GM12878 (cell line): ENCODE results near the gene ACTR2. TPM values are rescaled to one million over a fixed set of nuclear protein-coding genes. Genes with fewer than 3 reads are reported as not detected.
A peak's percentile ranks its signal among the peaks of the same experiment; 100 is the strongest.

Source experiments
- CBFB ChIP-seq: IDR thresholded peaks from 2 replicates; pipeline ENCODE4 v1.6.1; 2016; ENCODE audit warnings: antibody characterized with exemption, low read depth
- FOS ChIP-seq: IDR thresholded peaks from 3 replicates; pipeline ENCODE4 v1.6.1; 2011; ENCODE audit warnings: borderline replicate concordance; ENCODE audit not compliant: insufficient read length; ENCODE audit errors: extremely low read depth
- GATAD2B ChIP-seq: fragments of 450-650 bp; conservative IDR thresholded peaks from 2 replicates; pipeline ENCODE4 v1.6.1; 2017; ENCODE audit warnings: low read depth, mild to moderate bottlenecking, moderate library complexity
- MEF2A ChIP-seq: IDR thresholded peaks from 2 replicates; pipeline ENCODE4 v1.6.1; 2011; ENCODE audit warnings: low read depth, mild to moderate bottlenecking, low read length, moderate library complexity; ENCODE audit not compliant: insufficient read depth
- PAX8 ChIP-seq: fragments of 450-650 bp; IDR thresholded peaks from 2 replicates; pipeline ENCODE4 v1.6.1; 2017; ENCODE audit warnings: mild to moderate bottlenecking, moderate library complexity
- PML ChIP-seq: IDR thresholded peaks from 2 replicates; pipeline ENCODE4 v1.6.1; 2012; ENCODE audit warnings: low read length, inconsistent platforms
- POLR2A ChIP-seq: IDR thresholded peaks from 2 replicates; pipeline ENCODE4 v1.6.1; 2011; ENCODE audit warnings: low read depth, mild to moderate bottlenecking, low read length
- SPI1 ChIP-seq: IDR thresholded peaks from 2 replicates; pipeline ENCODE4 v1.6.1; 2011; ENCODE audit warnings: low read depth, mild to moderate bottlenecking, low read length, moderate library complexity, borderline replicate concordance; ENCODE audit not compliant: insufficient read depth
- YBX1 ChIP-seq: fragments of 450-650 bp; IDR thresholded peaks from 2 replicates; pipeline ENCODE4 v1.6.1; 2016; ENCODE audit warnings: antibody characterized with exemption
- ZBTB40 ChIP-seq: fragments of 450-650 bp; IDR thresholded peaks from 2 replicates; pipeline ENCODE4 v1.6.1; 2016; ENCODE audit warnings: mild to moderate bottlenecking, moderate library complexity, borderline replicate concordance
- polyA plus RNA-seq, 11 experiments: library from polyadenylated mRNA; depleted of rRNA in 4 of 11; unstranded in 6 of 11; stranded (reverse) in 5 of 11; fragments of >200 nt; fragmentation: Nextera tagmentation in 4 of 11; fragmentation: Illumina TruSeq in 1 of 11; extraction: Ambion mirVana in 4 of 11; extraction: Trizol in 1 of 11; gene quantifications; 1 replicate in 1 of 11; 2 replicates in 10 of 11; pipeline versions ENCODE4 v1.2.1 to v1.2.3, GENCODE V29; 2011 to 2016; ENCODE audit warnings: inconsistent platforms in 2 of 11, missing spikeins in 2 of 11, low read depth in 1 of 11
- total RNA-seq, 4 experiments: library from RNA; depleted of rRNA in 3 of 4; stranded (reverse); fragments of >200 nt in 3 of 4; fragmentation: Illumina TruSeq in 1 of 4; extraction: Trizol in 1 of 4; gene quantifications; 2 replicates each; pipeline versions ENCODE4 v1.2.1 to v1.2.3, GENCODE V29; 2013 to 2021
- TF ChIP-seq, protein P1 (sequence below), 3 experiments: IDR thresholded peaks in 2 of 3; conservative IDR thresholded peaks in 1 of 3; 2 replicates each; pipeline ENCODE4 v1.5.1; 2011; ENCODE audit warnings: low read depth in 3 of 3, low read length in 3 of 3, mild to moderate bottlenecking in 3 of 3, control low read depth in 2 of 3, moderate library complexity in 2 of 3, inconsistent platforms in 1 of 3, mixed read lengths in 1 of 3; ENCODE audit not compliant: control insufficient read depth in 2 of 3, insufficient read depth in 1 of 3; ENCODE audit errors: extremely low read depth in 1 of 3
- TF ChIP-seq, protein P2 (sequence below): fragments of 450-650 bp; IDR thresholded peaks from 2 replicates; pipeline ENCODE4 v1.6.1; 2016; ENCODE audit warnings: mild to moderate bottlenecking
- TF ChIP-seq, protein P3 (sequence below): fragments of 450-650 bp; IDR thresholded peaks from 2 replicates; pipeline ENCODE4 v1.6.1; 2014; ENCODE audit warnings: mild to moderate bottlenecking
- TF ChIP-seq, protein P4 (sequence below): IDR thresholded peaks from 2 replicates; pipeline ENCODE4 v1.6.1; 2012; ENCODE audit warnings: low read depth, low read length, improper control_type of control experiment
- TF ChIP-seq, protein P5 (sequence below): fragments of 450-650 bp; formaldehyde crosslinking; IDR thresholded peaks from 2 replicates; pipeline ENCODE4 v1.4.0; 2022; ENCODE audit warnings: mild to moderate bottlenecking, moderate library complexity

Gene ACTR2
- total and polyA plus RNA-seq, 10 of the 15 experiments (the other 5 are each of a cell fraction or from before 2014, with no cell fraction given): 94.2 to 401 (median 195) TPM

DNA sequence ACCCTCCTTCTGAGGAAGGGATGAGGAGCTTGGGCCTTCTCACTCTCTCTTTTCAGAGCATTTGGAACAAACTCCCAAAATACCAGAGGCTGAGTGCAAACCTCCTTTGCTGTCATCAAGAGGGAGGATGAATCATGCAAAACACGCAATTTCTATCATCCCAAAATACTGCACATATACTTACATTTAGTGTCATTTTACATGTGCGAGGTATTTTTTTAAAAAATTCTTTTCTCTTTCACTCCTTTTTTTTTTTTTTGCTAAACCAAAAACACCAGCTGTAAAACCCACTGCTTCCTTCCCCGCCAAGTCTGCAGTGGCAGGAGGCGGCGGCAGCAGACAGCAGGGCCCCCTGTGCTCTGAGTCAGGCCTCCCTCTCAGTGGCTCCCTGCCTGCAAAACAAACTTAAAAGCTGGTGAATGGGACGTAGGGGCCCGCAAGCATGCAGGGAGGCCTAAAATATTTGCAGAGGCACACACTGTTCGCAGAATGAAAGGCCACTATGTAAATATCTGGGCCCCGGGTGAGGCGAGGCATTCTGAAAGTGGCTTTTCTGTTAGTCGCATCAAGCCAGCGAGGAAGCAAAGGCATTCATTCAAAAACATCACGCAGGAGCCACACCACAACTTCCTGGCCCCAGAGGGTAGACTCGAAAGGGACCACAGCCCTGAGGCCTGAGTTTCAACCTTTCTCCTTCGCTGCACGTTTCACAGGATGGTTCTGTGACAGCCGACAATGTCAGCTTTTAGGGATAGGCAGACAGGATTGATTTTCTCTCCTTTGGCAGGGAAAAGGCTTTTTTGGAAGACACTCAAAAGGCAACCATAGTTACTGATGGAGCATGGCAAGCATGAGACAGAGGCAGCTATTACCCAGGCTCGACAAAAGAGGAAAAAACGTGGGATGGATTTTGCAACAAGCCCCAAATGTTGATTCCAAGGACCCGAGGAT lies 73.4 kb downstream of the ACTR2 start (continued):
- no peak for TF ChIP-seq ZBTB40
- no peak for TF ChIP-seq GATAD2B
- TF ChIP-seq MEF2A: peak; percentile 49; the same call in 1 of the 2 replicates
- no peak for TF ChIP-seq PML
- no peak for TF ChIP-seq PAX8
- TF ChIP-seq, protein P1, sequence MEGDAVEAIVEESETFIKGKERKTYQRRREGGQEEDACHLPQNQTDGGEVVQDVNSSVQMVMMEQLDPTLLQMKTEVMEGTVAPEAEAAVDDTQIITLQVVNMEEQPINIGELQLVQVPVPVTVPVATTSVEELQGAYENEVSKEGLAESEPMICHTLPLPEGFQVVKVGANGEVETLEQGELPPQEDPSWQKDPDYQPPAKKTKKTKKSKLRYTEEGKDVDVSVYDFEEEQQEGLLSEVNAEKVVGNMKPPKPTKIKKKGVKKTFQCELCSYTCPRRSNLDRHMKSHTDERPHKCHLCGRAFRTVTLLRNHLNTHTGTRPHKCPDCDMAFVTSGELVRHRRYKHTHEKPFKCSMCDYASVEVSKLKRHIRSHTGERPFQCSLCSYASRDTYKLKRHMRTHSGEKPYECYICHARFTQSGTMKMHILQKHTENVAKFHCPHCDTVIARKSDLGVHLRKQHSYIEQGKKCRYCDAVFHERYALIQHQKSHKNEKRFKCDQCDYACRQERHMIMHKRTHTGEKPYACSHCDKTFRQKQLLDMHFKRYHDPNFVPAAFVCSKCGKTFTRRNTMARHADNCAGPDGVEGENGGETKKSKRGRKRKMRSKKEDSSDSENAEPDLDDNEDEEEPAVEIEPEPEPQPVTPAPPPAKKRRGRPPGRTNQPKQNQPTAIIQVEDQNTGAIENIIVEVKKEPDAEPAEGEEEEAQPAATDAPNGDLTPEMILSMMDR (IDR thresholded peaks at IDR 0.05 in 2 of 3, conservative IDR thresholded peaks at IDR 0.05 in 1 of 3; ENCODE audit: control insufficient read depth in 2 of 3, extremely low read depth in 1 of 3, insufficient read depth in 1 of 3, low read depth in 3 of 3, low read length in 3 of 3): no peak
- no peak for TF ChIP-seq SPI1
- TF ChIP-seq, protein P2, sequence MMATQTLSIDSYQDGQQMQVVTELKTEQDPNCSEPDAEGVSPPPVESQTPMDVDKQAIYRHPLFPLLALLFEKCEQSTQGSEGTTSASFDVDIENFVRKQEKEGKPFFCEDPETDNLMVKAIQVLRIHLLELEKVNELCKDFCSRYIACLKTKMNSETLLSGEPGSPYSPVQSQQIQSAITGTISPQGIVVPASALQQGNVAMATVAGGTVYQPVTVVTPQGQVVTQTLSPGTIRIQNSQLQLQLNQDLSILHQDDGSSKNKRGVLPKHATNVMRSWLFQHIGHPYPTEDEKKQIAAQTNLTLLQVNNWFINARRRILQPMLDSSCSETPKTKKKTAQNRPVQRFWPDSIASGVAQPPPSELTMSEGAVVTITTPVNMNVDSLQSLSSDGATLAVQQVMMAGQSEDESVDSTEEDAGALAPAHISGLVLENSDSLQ: no peak
- no peak for TF ChIP-seq YBX1
- TF ChIP-seq, protein P3, sequence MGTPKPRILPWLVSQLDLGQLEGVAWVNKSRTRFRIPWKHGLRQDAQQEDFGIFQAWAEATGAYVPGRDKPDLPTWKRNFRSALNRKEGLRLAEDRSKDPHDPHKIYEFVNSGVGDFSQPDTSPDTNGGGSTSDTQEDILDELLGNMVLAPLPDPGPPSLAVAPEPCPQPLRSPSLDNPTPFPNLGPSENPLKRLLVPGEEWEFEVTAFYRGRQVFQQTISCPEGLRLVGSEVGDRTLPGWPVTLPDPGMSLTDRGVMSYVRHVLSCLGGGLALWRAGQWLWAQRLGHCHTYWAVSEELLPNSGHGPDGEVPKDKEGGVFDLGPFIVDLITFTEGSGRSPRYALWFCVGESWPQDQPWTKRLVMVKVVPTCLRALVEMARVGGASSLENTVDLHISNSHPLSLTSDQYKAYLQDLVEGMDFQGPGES: no peak
- 0 out of 2 replicates have a peak, but pooled peaks have one; percentile 37 for TF ChIP-seq CBFB
- TF ChIP-seq, protein P4, sequence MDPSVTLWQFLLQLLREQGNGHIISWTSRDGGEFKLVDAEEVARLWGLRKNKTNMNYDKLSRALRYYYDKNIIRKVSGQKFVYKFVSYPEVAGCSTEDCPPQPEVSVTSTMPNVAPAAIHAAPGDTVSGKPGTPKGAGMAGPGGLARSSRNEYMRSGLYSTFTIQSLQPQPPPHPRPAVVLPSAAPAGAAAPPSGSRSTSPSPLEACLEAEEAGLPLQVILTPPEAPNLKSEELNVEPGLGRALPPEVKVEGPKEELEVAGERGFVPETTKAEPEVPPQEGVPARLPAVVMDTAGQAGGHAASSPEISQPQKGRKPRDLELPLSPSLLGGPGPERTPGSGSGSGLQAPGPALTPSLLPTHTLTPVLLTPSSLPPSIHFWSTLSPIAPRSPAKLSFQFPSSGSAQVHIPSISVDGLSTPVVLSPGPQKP: no peak
- TF ChIP-seq POLR2A: no peak
- TF ChIP-seq FOS: no peak
- TF ChIP-seq, protein P5, sequence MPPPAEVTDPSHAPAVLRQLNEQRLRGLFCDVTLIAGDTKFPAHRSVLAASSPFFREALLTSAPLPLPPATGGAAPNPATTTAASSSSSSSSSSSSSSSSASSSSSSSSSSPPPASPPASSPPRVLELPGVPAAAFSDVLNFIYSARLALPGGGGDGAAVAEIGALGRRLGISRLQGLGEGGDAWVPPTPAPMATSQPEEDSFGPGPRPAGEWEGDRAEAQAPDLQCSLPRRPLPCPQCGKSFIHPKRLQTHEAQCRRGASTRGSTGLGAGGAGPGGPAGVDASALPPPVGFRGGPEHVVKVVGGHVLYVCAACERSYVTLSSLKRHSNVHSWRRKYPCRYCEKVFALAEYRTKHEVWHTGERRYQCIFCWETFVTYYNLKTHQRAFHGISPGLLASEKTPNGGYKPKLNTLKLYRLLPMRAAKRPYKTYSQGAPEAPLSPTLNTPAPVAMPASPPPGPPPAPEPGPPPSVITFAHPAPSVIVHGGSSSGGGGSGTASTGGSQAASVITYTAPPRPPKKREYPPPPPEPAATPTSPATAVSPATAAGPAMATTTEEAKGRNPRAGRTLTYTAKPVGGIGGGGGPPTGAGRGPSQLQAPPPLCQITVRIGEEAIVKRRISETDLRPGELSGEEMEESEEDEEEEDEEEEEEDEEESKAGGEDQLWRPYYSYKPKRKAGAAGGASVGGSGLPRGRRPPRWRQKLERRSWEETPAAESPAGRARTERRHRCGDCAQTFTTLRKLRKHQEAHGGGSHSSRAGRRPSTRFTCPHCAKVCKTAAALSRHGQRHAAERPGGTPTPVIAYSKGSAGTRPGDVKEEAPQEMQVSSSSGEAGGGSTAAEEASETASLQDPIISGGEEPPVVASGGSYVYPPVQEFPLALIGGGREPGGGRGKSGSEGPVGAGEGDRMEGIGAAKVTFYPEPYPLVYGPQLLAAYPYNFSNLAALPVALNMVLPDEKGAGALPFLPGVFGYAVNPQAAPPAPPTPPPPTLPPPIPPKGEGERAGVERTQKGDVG (CRISPR knock-in tag): no peak
